Keratinocyte (primary cell): ENCODE results near the gene SPIN1. TPM values are rescaled to one million over a fixed set of nuclear protein-coding genes. Genes with fewer than 3 reads are reported as not detected.

ENCODE experiments used
- polyA plus RNA-seq, 5 experiments: library from polyadenylated mRNA; depleted of rRNA in 3 of 5; stranded (reverse) in 3 of 5; stranded (forward) in 1 of 5; unstranded in 1 of 5; fragments of >200 nt; gene quantifications; 1 replicate in 1 of 5; 2 replicates in 3 of 5; 3 replicates in 1 of 5; pipeline versions ENCODE4 v1.2.1 to v1.2.3, GENCODE V29; 2011 to 2012; ENCODE audit warnings: missing spikeins in 2 of 5, low read depth in 1 of 5, low replicate concordance in 1 of 5

Gene SPIN1
- polyA plus RNA-seq, 1 donor (not counting 4 experiments of a cell fraction or from before 2014, with no cell fraction given): 68.8 TPM

Other genes with a start within 250 kb of the SPIN1 start
- not detected in 3 replicates for gene SPATA31C2, start 250.0 kb upstream of the SPIN1 start, polyA plus RNA-seq
- gene NXNL2, start 146.7 kb downstream of the SPIN1 start, polyA plus RNA-seq: 0.17 to 0.33 TPM (median 0.26 TPM) in 3 replicates